ENCODE measurements around the gene NPPB.
A peak's percentile ranks its signal among the peaks of the same experiment; 100 is the strongest.

Gene NPPB

GRCh38 chr1:11856698-11857097, 2.0 kb downstream of the NPPB start:
- DNase-seq: no peak

- no peak for DNase-seq
Observed at GRCh38 chr1:11855430-11855829, 3.3 kb downstream of the NPPB start.

GRCh38 chr1:11854519-11854918, 4.2 kb downstream of the NPPB start:
- DNase-seq: no peak

- no peak for DNase-seq
Observed at GRCh38 chr1:11851180-11851579, 7.6 kb downstream of the NPPB start.

GRCh38 chr1:11850156-11850555, 8.6 kb downstream of the NPPB start:
- DNase-seq: no peak

- DNase-seq: no peak
Observed at GRCh38 chr1:11848373-11848700, 10.4 kb downstream of the NPPB start.

GRCh38 chr1:11847667-11848372, 10.9 kb downstream of the NPPB start, which contains the start of gene NPPA:
Gene NPPA (minus strand): TSS chr1:11847783. CDS start chr1:11847684, 99 bp downstream.
- DNase-seq: no peak

GRCh38 chr1:11845641-11846335, 13.0 kb downstream of the NPPB start:
- no peak for DNase-seq

GRCh38 chr1:11842154-11843041, 16.3 kb downstream of the NPPB start:
- no peak for DNase-seq

- no peak for DNase-seq
Observed at GRCh38 chr1:11841245-11842153, 17.2 kb downstream of the NPPB start.

- no peak for DNase-seq
Observed at GRCh38 chr1:11839727-11840705, 18.7 kb downstream of the NPPB start.

GRCh38 chr1:11838349-11839272, 20.1 kb downstream of the NPPB start:
- DNase-seq: peak; percentile 64 to 73

- DNase-seq: no peak
Observed at GRCh38 chr1:11837767-11838348, 20.9 kb downstream of the NPPB start.

- DNase-seq: no peak
Observed at GRCh38 chr1:11836955-11837766, 21.6 kb downstream of the NPPB start.

GRCh38 chr1:11835441-11836225, 23.1 kb downstream of the NPPB start:
- no peak for DNase-seq

- DNase-seq: no peak
Observed at GRCh38 chr1:11833900-11834299, 24.8 kb downstream of the NPPB start.

GRCh38 chr1:11833497-11833896, 25.2 kb downstream of the NPPB start:
- DNase-seq: no peak
